HG03066 (cell line): ENCODE results near the gene LSM5.
A peak's percentile ranks its signal among the peaks of the same experiment; 100 is the strongest.
"Not testable (repeated sequence)": the region's sequence is repeated elsewhere in the genome, so short reads cannot be mapped to it uniquely, and the experiment has no call there.

Experiments used
- ATAC-seq: cut with Tn5 transposase; IDR thresholded peaks from one replicate; pipeline ENCODE4 v1.9.1; 2021; ENCODE audit warnings: low read depth; ENCODE audit not compliant: unreplicated experiment

LSM5 gene

DNA sequence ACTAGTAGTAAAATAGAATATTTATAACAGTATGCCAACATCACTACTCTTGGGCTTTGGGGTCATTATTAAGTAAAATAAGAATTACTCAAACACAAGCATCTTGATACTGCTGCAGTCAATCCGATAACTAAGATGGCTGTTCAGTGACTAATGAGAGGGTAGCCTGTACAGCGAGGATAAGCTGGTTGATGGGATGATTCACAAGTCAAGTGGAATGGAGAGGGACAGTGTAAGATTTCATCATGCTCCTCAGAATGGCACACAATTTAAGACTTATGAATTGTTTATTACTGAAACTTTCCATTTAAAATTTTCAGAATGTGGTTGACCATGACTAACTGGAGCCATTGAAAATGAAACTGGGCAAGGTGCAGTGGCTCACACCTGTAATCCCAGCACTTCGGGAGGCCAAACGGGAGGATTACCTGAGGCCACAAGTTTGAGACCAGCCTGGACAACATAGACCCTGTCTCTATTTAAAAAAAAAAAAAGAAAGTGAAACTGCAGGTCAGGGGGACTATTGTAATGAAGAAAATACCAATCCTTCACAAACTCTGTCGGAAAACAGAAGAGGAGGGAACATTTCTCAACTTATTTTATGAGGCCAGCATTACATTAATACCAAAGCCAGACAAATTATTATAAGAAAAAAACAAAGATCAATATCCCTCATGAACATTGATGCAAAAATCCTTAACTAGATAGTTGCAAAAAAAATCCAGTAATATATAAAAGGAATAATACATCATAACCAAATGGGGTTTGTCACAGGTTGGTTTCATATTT, 16.3 kb upstream of the LSM5 start:
- ATAC-seq, result peak; percentile 55

DNA sequence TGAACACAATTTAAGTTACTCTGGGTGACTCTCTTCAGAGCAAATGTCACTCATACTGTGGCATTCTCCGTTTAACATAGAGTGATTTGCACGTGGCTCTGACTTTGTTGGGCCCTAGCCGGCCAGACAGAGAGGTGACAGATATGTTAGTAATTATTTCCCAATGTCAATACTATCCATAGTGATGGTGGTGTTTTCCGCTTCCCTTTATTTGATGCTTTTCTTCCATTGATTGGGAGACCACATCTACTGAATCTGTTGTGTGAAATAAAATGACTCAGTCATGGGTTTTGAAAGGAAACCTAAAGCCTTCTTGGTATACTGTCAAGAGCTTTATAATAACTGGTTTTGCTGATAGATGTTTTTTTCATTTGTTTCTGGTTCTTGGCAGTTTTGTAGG, 12.5 kb upstream of the LSM5 start:
- ATAC-seq, result no peak

GRCh38 chr7:32501522-32501921, 11.3 kb upstream of the LSM5 start:
- ATAC-seq, result no peak

GRCh38 chr7:32500922-32501341, 10.8 kb upstream of the LSM5 start:
- ATAC-seq, result peak; percentile 71

GRCh38 chr7:32500216-32500615, 10.0 kb upstream of the LSM5 start:
- not testable (repeated sequence) for ATAC-seq

DNA sequence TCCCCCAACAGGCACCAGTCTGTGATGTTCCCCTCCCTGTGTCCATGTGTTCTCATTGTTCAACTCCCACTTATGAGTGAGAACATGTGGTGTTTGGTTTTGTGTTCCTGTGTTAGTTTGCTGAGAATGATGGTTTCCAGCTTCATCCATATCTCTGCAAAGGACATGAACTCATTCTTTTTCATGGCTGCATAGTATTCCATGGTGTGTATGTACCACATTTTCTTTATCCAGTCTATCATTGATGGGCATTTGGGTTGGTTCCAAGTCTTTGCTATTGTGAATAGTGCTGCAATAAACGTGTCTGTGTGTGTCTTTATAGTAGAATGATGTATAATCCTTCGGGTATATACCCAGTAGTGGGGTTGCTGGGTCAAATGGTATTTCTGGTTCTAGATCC, 9.6 kb upstream of the LSM5 start:
- not testable (repeated sequence) for ATAC-seq

DNA sequence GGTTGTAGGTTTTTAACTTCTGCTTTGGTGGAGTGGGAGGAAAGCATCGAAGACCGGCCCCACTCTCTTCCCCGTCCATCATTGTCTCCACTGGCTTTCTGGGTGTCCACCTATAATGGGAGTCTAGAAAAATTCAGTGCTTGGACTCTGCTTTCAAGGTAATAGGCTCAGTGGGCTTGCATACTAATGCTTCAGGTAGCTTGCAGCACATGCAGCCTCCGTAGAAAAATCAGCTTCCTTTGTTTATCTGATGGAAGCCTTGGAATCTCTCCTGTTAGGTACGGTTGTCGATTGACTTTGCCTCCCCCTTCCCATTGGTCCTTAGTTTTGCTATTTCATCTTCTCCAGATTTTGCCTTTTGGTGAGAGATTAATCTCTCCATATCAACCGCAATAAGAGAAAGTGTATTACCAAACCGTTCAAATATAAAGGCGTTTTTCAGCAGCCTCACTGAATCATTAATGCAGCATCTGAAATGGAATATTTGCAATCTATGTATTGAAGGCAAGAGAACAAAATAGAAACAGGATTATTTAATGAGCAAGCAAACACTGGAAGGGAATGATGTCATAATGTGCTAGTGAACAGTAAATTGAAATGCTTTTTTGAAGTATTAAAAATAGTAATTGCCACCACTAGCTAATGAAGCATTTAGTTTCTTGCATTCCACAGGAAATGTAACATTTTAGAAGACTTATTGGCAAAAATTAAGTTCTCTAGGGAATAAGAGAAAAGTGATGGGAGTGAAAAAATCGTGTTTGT, 6.1 kb upstream of the LSM5 start:
- no peak for ATAC-seq

- peak; percentile 91 for ATAC-seq
These were observed 5.3 kb upstream of the LSM5 start, which contains the start of gene AVL9 for GRCh38 chr7:32495298-32496051. Gene AVL9 (plus strand): TSS chr7:32495489. CDS start chr7:32495710, 221 bp downstream.

- peak; percentile 7 for ATAC-seq
These were observed 4.7 kb upstream of the LSM5 start for GRCh38 chr7:32494946-32495297.

GRCh38 chr7:32489788-32490126, 423 bp downstream of the LSM5 start:
- ATAC-seq, result peak; percentile 13

- no peak for ATAC-seq
These were observed 8.3 kb downstream of the LSM5 start for GRCh38 chr7:32481921-32482320.

DNA sequence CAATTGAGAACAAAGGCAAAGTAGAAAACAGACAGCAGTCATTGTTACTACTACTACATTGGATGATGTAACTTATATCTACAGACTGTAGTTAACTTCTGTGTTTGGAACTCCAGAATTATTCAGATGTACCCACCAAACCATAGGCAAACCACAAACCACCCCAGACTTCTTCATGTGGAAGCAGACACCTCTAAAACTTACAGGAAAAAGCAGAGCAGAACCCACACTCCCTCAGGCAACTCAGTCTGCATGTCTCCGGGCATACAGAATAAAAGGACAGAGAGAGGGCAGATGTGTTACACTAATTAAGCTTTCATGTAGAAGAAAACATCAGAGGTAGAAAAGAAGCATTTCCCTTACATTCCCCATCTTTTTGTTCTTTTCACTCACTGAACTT, 9.0 kb downstream of the LSM5 start:
- no peak for ATAC-seq

DNA sequence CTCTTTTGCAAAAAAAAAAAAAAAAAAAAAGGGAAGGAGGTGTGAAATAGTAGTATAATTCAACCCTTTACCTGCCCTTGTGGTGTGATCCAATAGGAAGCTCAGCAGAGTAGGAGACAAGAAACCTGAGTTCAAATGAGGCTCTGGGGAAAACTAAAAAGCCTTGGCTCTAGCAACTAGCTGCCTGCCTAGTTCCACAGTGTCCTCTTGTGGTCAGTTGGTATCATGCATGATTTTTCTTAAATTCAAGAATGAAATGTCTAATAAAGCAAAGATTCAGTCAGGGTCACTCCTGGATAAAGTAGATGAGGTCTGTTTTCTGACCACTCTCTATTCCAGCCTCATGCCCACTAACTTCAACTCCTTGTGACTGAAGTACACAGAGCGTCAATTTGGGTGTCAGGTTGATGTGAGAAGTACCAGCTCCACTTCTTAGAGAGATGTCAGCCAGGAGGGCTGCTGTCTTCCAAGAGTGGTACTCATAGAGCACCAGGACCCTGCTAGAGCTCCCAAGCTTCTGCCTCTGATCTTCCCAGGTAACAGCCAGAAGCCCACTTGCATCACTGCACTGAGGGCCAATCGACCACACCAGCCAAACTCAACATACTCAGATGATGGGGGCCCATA, 10.5 kb downstream of the LSM5 start:
- no peak for ATAC-seq

GRCh38 chr7:32477649-32477980, 12.6 kb downstream of the LSM5 start:
- no peak for ATAC-seq

DNA sequence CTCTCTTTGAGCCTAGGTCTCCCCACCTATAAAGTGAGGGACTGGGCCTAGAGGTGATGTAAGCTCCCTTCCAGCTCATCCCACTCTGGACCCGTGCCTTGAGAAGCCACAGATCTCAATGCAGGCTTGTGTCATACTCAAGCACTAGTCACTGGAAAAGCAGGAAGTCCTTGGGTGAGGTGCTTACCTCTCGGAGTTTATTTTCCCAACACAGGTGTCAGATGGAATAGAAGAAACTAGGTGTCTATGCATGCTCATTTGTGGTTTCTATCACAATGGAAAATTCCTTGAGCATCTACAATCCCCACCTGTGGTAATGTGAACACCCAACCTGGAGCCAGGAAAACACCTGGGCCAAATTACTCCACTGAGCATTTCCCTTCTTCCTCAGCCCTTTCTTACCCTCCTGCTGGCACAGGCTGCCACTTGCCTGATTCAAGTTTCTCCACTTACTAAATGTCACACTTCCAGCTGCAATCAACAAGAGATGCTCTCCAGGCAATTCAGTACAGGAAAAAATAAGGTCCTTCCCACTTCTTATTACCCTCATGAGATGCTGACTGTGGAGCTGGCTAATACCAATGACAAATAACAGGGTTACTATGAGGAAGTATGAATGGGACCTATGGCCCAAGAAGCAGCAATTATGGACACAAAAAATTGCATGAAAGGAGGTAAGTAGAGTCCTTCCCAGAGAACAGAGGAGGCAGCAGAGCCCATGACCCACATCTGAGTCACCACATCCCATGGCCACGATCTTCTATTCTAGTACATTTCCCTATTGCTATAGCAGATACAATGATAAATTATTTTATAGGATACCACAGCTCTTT, 13.1 kb downstream of the LSM5 start:
- no peak for ATAC-seq

DNA sequence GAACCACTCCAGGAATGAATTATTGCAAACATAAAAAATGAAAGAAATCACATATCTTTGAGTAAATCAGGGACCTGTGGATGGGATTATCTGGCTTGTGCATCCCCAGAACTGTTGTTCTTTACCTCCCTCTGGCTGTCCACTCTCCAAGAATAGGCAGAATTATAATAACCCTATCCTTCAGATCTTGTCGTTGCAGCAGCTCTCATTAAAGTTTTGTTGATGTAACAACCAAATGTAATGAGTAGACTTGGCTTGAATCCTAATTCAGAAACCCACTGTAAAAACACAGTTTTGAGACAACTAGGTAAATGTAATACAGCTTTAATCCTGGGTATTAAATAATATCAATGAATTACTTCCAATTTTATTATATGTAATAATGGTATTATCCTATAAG, 16.2 kb downstream of the LSM5 start:
- ATAC-seq, result no peak

DNA sequence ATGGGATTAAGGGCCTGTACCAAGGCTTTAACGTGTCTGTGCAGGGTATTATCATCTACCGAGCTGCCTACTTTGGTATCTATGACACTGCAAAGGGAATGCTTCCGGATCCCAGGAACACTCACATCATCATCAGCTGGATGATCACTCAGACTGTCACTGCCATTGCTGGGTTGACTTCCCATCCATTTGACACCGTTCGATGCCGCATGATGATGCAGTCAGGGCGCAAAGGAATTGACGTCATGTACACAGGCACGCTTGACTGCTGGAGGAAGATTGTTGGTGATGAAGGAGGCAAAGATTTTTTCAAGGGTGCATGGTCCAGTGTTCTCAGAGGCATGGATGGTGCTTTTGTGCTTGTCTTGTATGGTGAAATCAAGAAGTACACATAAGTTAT, 18.2 kb downstream of the LSM5 start:
- ATAC-seq, result no peak

- ATAC-seq, result no peak
These were observed 19.3 kb downstream of the LSM5 start for GRCh38 chr7:32470871-32471270.

DNA sequence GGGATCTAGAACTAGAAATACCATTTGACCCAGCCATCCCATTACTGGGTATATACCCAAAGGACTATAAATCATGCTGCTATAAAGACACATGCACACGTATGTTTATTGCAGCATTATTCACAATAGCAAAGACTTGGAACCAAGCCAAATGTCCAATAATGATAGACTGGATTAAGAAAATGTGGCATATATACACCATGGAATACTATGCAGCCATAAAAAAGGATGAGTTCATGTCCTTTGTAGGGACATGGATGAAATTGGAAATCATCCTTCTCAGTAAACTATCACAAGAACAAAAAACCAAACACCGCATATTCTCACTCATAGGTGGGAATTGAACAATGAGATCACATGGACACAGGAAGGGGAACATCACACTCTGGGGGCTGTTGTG, 20.2 kb downstream of the LSM5 start:
- not testable (repeated sequence) for ATAC-seq
